Prostate gland (tissue), 2 donors: Measurements from ENCODE around the gene SERPINA5.

Experiments
- POLR2AphosphoS5 ChIP-seq: sonication (generic); formaldehyde crosslinking; IDR thresholded peaks from one replicate; pipeline ENCODE4 v1.6.1; 2017; ENCODE audit warnings: antibody characterized with exemption
- TF ChIP-seq, protein P1 (sequence below), 4 experiments: fragments of 200-600 bp in 2 of 4; fragments of 450-650 bp in 2 of 4; sonication (generic) in 2 of 4; IDR thresholded peaks; 1 replicate in 3 of 4; 2 replicates in 1 of 4; pipeline ENCODE4 v1.5.1; 2016 to 2019; ENCODE audit warnings: antibody characterized with exemption in 4 of 4, mild to moderate bottlenecking in 2 of 4, moderate library complexity in 2 of 4

DNA sequence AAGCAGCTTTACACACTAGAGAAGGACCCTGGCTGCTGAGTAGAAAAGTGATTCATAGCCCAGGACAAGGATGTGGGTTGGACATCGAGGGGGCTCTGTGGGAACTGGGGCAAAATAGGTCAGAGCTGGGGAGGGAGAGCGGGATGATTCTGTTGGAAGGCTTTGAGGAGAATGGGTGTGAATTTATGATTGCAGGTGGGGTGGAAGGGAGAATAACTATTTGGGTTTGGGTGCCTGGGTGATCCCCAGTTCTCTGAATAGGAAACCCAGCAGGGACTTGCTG is 44.1 kb downstream of the SERPINA5 start:
- TF ChIP-seq, protein P1, sequence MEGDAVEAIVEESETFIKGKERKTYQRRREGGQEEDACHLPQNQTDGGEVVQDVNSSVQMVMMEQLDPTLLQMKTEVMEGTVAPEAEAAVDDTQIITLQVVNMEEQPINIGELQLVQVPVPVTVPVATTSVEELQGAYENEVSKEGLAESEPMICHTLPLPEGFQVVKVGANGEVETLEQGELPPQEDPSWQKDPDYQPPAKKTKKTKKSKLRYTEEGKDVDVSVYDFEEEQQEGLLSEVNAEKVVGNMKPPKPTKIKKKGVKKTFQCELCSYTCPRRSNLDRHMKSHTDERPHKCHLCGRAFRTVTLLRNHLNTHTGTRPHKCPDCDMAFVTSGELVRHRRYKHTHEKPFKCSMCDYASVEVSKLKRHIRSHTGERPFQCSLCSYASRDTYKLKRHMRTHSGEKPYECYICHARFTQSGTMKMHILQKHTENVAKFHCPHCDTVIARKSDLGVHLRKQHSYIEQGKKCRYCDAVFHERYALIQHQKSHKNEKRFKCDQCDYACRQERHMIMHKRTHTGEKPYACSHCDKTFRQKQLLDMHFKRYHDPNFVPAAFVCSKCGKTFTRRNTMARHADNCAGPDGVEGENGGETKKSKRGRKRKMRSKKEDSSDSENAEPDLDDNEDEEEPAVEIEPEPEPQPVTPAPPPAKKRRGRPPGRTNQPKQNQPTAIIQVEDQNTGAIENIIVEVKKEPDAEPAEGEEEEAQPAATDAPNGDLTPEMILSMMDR (IDR thresholded peaks at IDR 0.05): no peak
- TF ChIP-seq POLR2AphosphoS5: no peak
